Measurements from ENCODE around the gene CAPN7.
"Not testable (repeated sequence)": the region's sequence is repeated elsewhere in the genome, so short reads cannot be mapped to it uniquely, and the experiment has no call there.

Gene CAPN7

GRCh38 chr3:15205934-15206661, at the start of gene CAPN7:
CAPN7 (plus strand) TSS chr3:15206246; CDS start chr3:15206496, 250 bp downstream.
- peak; percentile 97 for DNase-seq
- Mint-ChIP-seq H3K4me1 (ENCODE audit: low read depth) (peaks cover 26% of the 10 kb centered on the region), H3K27me3 (no peaks in the 10 kb centered on the region), H3K27ac (peak within 1 kb of the TSS; percentile 91), H3K4me3 (peak within 1 kb of the TSS; percentile 81), H3K9me3 (no peaks in the 10 kb centered on the region), H3K36me3 (ENCODE audit: low read depth) (peaks cover 30% of the 10 kb centered on the region)

- H3K4me1 Mint-ChIP-seq (ENCODE audit: low read depth) = peaks cover 6% of the 10 kb centered on the region
- no peak overlapping the region for H3K27ac Mint-ChIP-seq
- H3K36me3 Mint-ChIP-seq (ENCODE audit: low read depth) = no peaks in the 10 kb centered on the region
- DNase-seq = no peak
- H3K4me3 Mint-ChIP-seq = no peak overlapping the region
- H3K9me3 Mint-ChIP-seq = peaks cover 2% of the 10 kb centered on the region
- H3K27me3 Mint-ChIP-seq = peaks cover 40% of the 10 kb centered on the region
Measured at GRCh38 chr3:15157441-15157840, 48.6 kb upstream of the CAPN7 start.

GRCh38 chr3:15159501-15160136, 46.4 kb upstream of the CAPN7 start:
- H3K27ac Mint-ChIP-seq = no peak overlapping the region
- DNase-seq = no peak
- H3K4me1 Mint-ChIP-seq (ENCODE audit: low read depth) = peaks cover 6% of the 10 kb centered on the region
- peaks cover 25% of the 10 kb centered on the region for H3K27me3 Mint-ChIP-seq
- no peaks in the 10 kb centered on the region for H3K36me3 Mint-ChIP-seq (ENCODE audit: low read depth)
- peaks cover 2% of the 10 kb centered on the region for H3K9me3 Mint-ChIP-seq
- H3K4me3 Mint-ChIP-seq = no peak overlapping the region

- H3K36me3 Mint-ChIP-seq (ENCODE audit: low read depth) = no peaks in the 10 kb centered on the region
- peaks cover 6% of the 10 kb centered on the region for H3K4me1 Mint-ChIP-seq (ENCODE audit: low read depth)
- no peak for DNase-seq
Measured at GRCh38 chr3:15160662-15161061, 45.4 kb upstream of the CAPN7 start.

GRCh38 chr3:15161133-15161532, 44.9 kb upstream of the CAPN7 start:
- H3K27me3 Mint-ChIP-seq = peaks cover 14% of the 10 kb centered on the region
- no peak overlapping the region for H3K27ac Mint-ChIP-seq
- no peak for DNase-seq
- H3K9me3 Mint-ChIP-seq = peaks cover 2% of the 10 kb centered on the region
- no peak overlapping the region for H3K4me3 Mint-ChIP-seq
- H3K4me1 Mint-ChIP-seq (ENCODE audit: low read depth) = peaks cover 6% of the 10 kb centered on the region
- no peaks in the 10 kb centered on the region for H3K36me3 Mint-ChIP-seq (ENCODE audit: low read depth)

More at GRCh38 chr3:15160662-15161061, 45.4 kb upstream of the CAPN7 start:
- no peak overlapping the region for H3K27ac Mint-ChIP-seq
- H3K27me3 Mint-ChIP-seq = peaks cover 15% of the 10 kb centered on the region
- peaks cover 2% of the 10 kb centered on the region for H3K9me3 Mint-ChIP-seq
- H3K4me3 Mint-ChIP-seq = no peak overlapping the region

GRCh38 chr3:15163656-15164055, 42.4 kb upstream of the CAPN7 start:
- H3K4me1 Mint-ChIP-seq (ENCODE audit: low read depth); H3K9me3 Mint-ChIP-seq; DNase-seq; H3K4me3 Mint-ChIP-seq; H3K27me3 Mint-ChIP-seq; H3K27ac Mint-ChIP-seq; H3K36me3 Mint-ChIP-seq (ENCODE audit: low read depth): not testable (repeated sequence)

- Mint-ChIP-seq H3K9me3 (no peaks in the 10 kb centered on the region), H3K36me3 (ENCODE audit: low read depth) (no peaks in the 10 kb centered on the region), H3K27ac (no peak overlapping the region)
Measured at GRCh38 chr3:15164340-15164739, 41.7 kb upstream of the CAPN7 start.

GRCh38 chr3:15165061-15165460, 41.0 kb upstream of the CAPN7 start:
- peaks cover under 1% of the 10 kb centered on the region for H3K4me1 Mint-ChIP-seq (ENCODE audit: low read depth)
- H3K36me3 Mint-ChIP-seq (ENCODE audit: low read depth) = no peaks in the 10 kb centered on the region
- no peak for DNase-seq
- no peak overlapping the region for H3K27ac Mint-ChIP-seq
- peaks cover 2% of the 10 kb centered on the region for H3K27me3 Mint-ChIP-seq
- no peak overlapping the region for H3K4me3 Mint-ChIP-seq
- no peaks in the 10 kb centered on the region for H3K9me3 Mint-ChIP-seq

More at GRCh38 chr3:15164340-15164739, 41.7 kb upstream of the CAPN7 start:
- Mint-ChIP-seq H3K4me3 (no peak overlapping the region), H3K4me1 (ENCODE audit: low read depth) (peaks cover 6% of the 10 kb centered on the region), H3K27me3 (peaks cover 2% of the 10 kb centered on the region)
- DNase-seq = no peak

- H3K9me3 Mint-ChIP-seq; H3K4me1 Mint-ChIP-seq (ENCODE audit: low read depth); DNase-seq; H3K27me3 Mint-ChIP-seq; H3K27ac Mint-ChIP-seq; H3K36me3 Mint-ChIP-seq (ENCODE audit: low read depth); H3K4me3 Mint-ChIP-seq: not testable (repeated sequence)
Measured at GRCh38 chr3:15166391-15166790, 39.7 kb upstream of the CAPN7 start.

GRCh38 chr3:15171096-15171495, 35.0 kb upstream of the CAPN7 start:
- H3K36me3 Mint-ChIP-seq (ENCODE audit: low read depth) = no peaks in the 10 kb centered on the region
- H3K27ac Mint-ChIP-seq = no peak overlapping the region
- DNase-seq = no peak
- no peaks in the 10 kb centered on the region for H3K9me3 Mint-ChIP-seq
- peaks cover 2% of the 10 kb centered on the region for H3K4me1 Mint-ChIP-seq (ENCODE audit: low read depth)
- H3K4me3 Mint-ChIP-seq = no peak overlapping the region
- peaks cover 19% of the 10 kb centered on the region for H3K27me3 Mint-ChIP-seq

GRCh38 chr3:15172806-15173205, 33.2 kb upstream of the CAPN7 start:
- H3K36me3 Mint-ChIP-seq (ENCODE audit: low read depth) = no peaks in the 10 kb centered on the region
- no peak for DNase-seq
- no peaks in the 10 kb centered on the region for H3K9me3 Mint-ChIP-seq
- no peak overlapping the region for H3K27ac Mint-ChIP-seq
- peaks cover 2% of the 10 kb centered on the region for H3K4me1 Mint-ChIP-seq (ENCODE audit: low read depth)
- H3K27me3 Mint-ChIP-seq = peaks cover 20% of the 10 kb centered on the region
- no peak overlapping the region for H3K4me3 Mint-ChIP-seq

- no peak for DNase-seq
- H3K4me3 Mint-ChIP-seq = no peak overlapping the region
- no peak overlapping the region for H3K27ac Mint-ChIP-seq
- peaks cover 6% of the 10 kb centered on the region for H3K4me1 Mint-ChIP-seq (ENCODE audit: low read depth)
- no peaks in the 10 kb centered on the region for H3K36me3 Mint-ChIP-seq (ENCODE audit: low read depth)
- H3K9me3 Mint-ChIP-seq = no peaks in the 10 kb centered on the region
- peaks cover 25% of the 10 kb centered on the region for H3K27me3 Mint-ChIP-seq
Measured at GRCh38 chr3:15174953-15175352, 31.1 kb upstream of the CAPN7 start.

- H3K4me1 Mint-ChIP-seq (ENCODE audit: low read depth) = peaks cover 11% of the 10 kb centered on the region
- H3K9me3 Mint-ChIP-seq = no peaks in the 10 kb centered on the region
- DNase-seq = no peak
- H3K4me3 Mint-ChIP-seq = no peak overlapping the region
- H3K36me3 Mint-ChIP-seq (ENCODE audit: low read depth) = no peaks in the 10 kb centered on the region
- no peak overlapping the region for H3K27ac Mint-ChIP-seq
- H3K27me3 Mint-ChIP-seq = peaks cover 25% of the 10 kb centered on the region
Measured at GRCh38 chr3:15175605-15176004, 30.4 kb upstream of the CAPN7 start.

GRCh38 chr3:15180042-15180611, 25.9 kb upstream of the CAPN7 start:
- Mint-ChIP-seq H3K27me3 (peaks cover 18% of the 10 kb centered on the region), H3K27ac (no peak overlapping the region), H3K4me3 (no peak overlapping the region), H3K4me1 (ENCODE audit: low read depth) (peaks cover 11% of the 10 kb centered on the region), H3K36me3 (ENCODE audit: low read depth) (no peaks in the 10 kb centered on the region), H3K9me3 (no peaks in the 10 kb centered on the region)
- DNase-seq = no peak

- no peaks in the 10 kb centered on the region for H3K9me3 Mint-ChIP-seq
Measured at GRCh38 chr3:15181511-15181910, 24.5 kb upstream of the CAPN7 start.

More at GRCh38 chr3:15181511-15181910, 24.5 kb upstream of the CAPN7 start:
- DNase-seq = no peak
- Mint-ChIP-seq H3K4me1 (ENCODE audit: low read depth) (peaks cover 11% of the 10 kb centered on the region), H3K4me3 (no peak overlapping the region), H3K36me3 (ENCODE audit: low read depth) (no peaks in the 10 kb centered on the region), H3K27me3 (peaks cover 19% of the 10 kb centered on the region), H3K27ac (no peak overlapping the region)

All from activated T-cell treated with anti-CD3 and anti-CD28 coated beads, Interleukin-2, amount 50 U/mL, for 24 hours (primary cell).